HG03064 (cell line): ENCODE data around the gene LCN6.
A peak's percentile ranks its signal among the peaks of the same experiment; 100 is the strongest.
"Not testable (repeated sequence)": the region's sequence is repeated elsewhere in the genome, so short reads cannot be mapped to it uniquely, and the experiment has no call there.

Experiments used
- ATAC-seq: cut with Tn5 transposase; IDR thresholded peaks from one replicate; pipeline ENCODE4 v1.9.1; 2021; ENCODE audit warnings: low read depth; ENCODE audit not compliant: unreplicated experiment

The LCN6 gene

GRCh38 chr9:136712690-136713544 lies 35.4 kb downstream of the LCN6 start:
- no peak for ATAC-seq

GRCh38 chr9:136711751-136712689 lies 36.3 kb downstream of the LCN6 start, which contains the start of gene DIPK1B:
Gene DIPK1B (plus strand): TSS chr9:136712572. CDS start chr9:136712666, 94 bp downstream.
- no peak for ATAC-seq

GRCh38 chr9:136711219-136711648 lies 37.1 kb downstream of the LCN6 start:
- ATAC-seq, result not testable (repeated sequence)

GRCh38 chr9:136710543-136710942 lies 37.8 kb downstream of the LCN6 start:
- ATAC-seq, result no peak

GRCh38 chr9:136709454-136710109 lies 38.7 kb downstream of the LCN6 start:
- no peak for ATAC-seq

GRCh38 chr9:136707849-136708517 lies 40.3 kb downstream of the LCN6 start:
- ATAC-seq, result no peak

- no peak for ATAC-seq
Observed at GRCh38 chr9:136707011-136707410, 41.3 kb downstream of the LCN6 start.

- no peak for ATAC-seq
Observed at GRCh38 chr9:136705564-136705963, 42.8 kb downstream of the LCN6 start.

- not testable (repeated sequence) for ATAC-seq
Observed at GRCh38 chr9:136704741-136705140, 43.6 kb downstream of the LCN6 start.

GRCh38 chr9:136703276-136703860 lies 45.0 kb downstream of the LCN6 start:
- ATAC-seq, result no peak

GRCh38 chr9:136701668-136702053 lies 46.7 kb downstream of the LCN6 start:
- ATAC-seq, result no peak

GRCh38 chr9:136700959-136701667 lies 47.2 kb downstream of the LCN6 start:
- ATAC-seq, result peak; percentile 51

- no peak for ATAC-seq
Observed at GRCh38 chr9:136700304-136700703, 48.0 kb downstream of the LCN6 start.

- no peak for ATAC-seq
Observed at GRCh38 chr9:136698635-136699246, 49.6 kb downstream of the LCN6 start.

- no peak for ATAC-seq
Observed at GRCh38 chr9:136697821-136698526, 50.4 kb downstream of the LCN6 start.

GRCh38 chr9:136697146-136697820 lies 51.0 kb downstream of the LCN6 start:
- ATAC-seq, result no peak

- no peak for ATAC-seq
Observed at GRCh38 chr9:136696502-136696901, 51.8 kb downstream of the LCN6 start.

- no peak for ATAC-seq
Observed at GRCh38 chr9:136695955-136696354, 52.4 kb downstream of the LCN6 start.
